NCI-H2029 treated with DMSO at 0.1 percent for 48 hours (cell line): Measurements from ENCODE around the gene DSPP.
"Not testable (repeated sequence)": the region's sequence is repeated elsewhere in the genome, so short reads cannot be mapped to it uniquely, and the experiment has no call there.

Experiments used
- DNase-seq: peaks from one replicate; lab custom pipeline; 2025; lab: John Stamatoyannopoulos, UW

Gene DSPP

GRCh38 chr4:87608229-87608628 is at the start of gene DSPP:
DSPP (plus strand) TSS chr4:87608529; CDS start chr4:87610909, 2,380 bp downstream.
- no peak for DNase-seq

- DNase-seq, result peak; percentile 75
These were observed 49.1 kb upstream of the DSPP start for GRCh38 chr4:87559090-87559837.

- DNase-seq, result no peak
These were observed 47.5 kb upstream of the DSPP start for GRCh38 chr4:87560802-87561201.

- no peak for DNase-seq
These were observed 42.6 kb upstream of the DSPP start for GRCh38 chr4:87565746-87566145.

- DNase-seq, result peak; percentile 23
These were observed 42.1 kb upstream of the DSPP start for GRCh38 chr4:87566276-87566675.

GRCh38 chr4:87567191-87567590 is 41.1 kb upstream of the DSPP start:
- no peak for DNase-seq

- no peak for DNase-seq
These were observed 38.0 kb upstream of the DSPP start for GRCh38 chr4:87570290-87570805.

GRCh38 chr4:87574376-87574775 is 34.0 kb upstream of the DSPP start:
- not testable (repeated sequence) for DNase-seq

- DNase-seq, result no peak
These were observed 33.3 kb upstream of the DSPP start for GRCh38 chr4:87574996-87575395.

- DNase-seq, result no peak
These were observed 32.9 kb upstream of the DSPP start for GRCh38 chr4:87575408-87575807.

GRCh38 chr4:87575983-87576382 is 32.3 kb upstream of the DSPP start:
- DNase-seq, result no peak

GRCh38 chr4:87579478-87579877 is 28.9 kb upstream of the DSPP start:
- DNase-seq, result no peak

- no peak for DNase-seq
These were observed 28.3 kb upstream of the DSPP start for GRCh38 chr4:87580057-87580456.

- no peak for DNase-seq
These were observed 24.0 kb upstream of the DSPP start for GRCh38 chr4:87584222-87584908.

GRCh38 chr4:87589531-87589930 is 18.8 kb upstream of the DSPP start:
- no peak for DNase-seq

- DNase-seq, result no peak
These were observed 16.2 kb upstream of the DSPP start for GRCh38 chr4:87592124-87592523.

GRCh38 chr4:87601361-87601760 is 7.0 kb upstream of the DSPP start:
- DNase-seq, result no peak

- DNase-seq, result no peak
These were observed 6.1 kb downstream of the DSPP start for GRCh38 chr4:87614292-87614890.

- no peak for DNase-seq
These were observed 7.9 kb downstream of the DSPP start for GRCh38 chr4:87616268-87616667.

GRCh38 chr4:87620086-87620485 is 11.8 kb downstream of the DSPP start:
- DNase-seq, result no peak

GRCh38 chr4:87620491-87620890 is 12.2 kb downstream of the DSPP start:
- DNase-seq, result no peak

- DNase-seq, result no peak
These were observed 14.0 kb downstream of the DSPP start for GRCh38 chr4:87622303-87622702.

GRCh38 chr4:87624698-87625097 is 16.4 kb downstream of the DSPP start:
- no peak for DNase-seq
